AG09309 (cell line): ENCODE results near the gene SLN.
A peak's percentile ranks its signal among the peaks of the same experiment; 100 is the strongest.

ENCODE experiments used
- DNase-seq: peaks from one replicate; pipeline ENCODE4 v3.0.0-alpha.2; 2010; ENCODE audit warnings: low read depth
- H3K4me3 ChIP-seq: 2 replicates; pipeline ENCODE4 v1.5.1; 2011; ENCODE audit warnings: mild to moderate bottlenecking, low read depth, low read length, moderate library complexity; ENCODE audit not compliant: control insufficient read depth
- CTCF ChIP-seq: IDR thresholded peaks from 2 replicates; pipeline ENCODE4 v1.5.1; 2011; ENCODE audit warnings: mild to moderate bottlenecking, low read depth, low read length, inconsistent platforms; ENCODE audit not compliant: insufficient read depth, control insufficient read depth; ENCODE audit errors: missing control alignments

Gene SLN

GRCh38 chr11:107688322-107688918 lies 23.4 kb downstream of the SLN start:
- no peak for DNase-seq
- H3K4me3 ChIP-seq = no peak overlapping the region
- no peak for TF ChIP-seq CTCF

GRCh38 chr11:107683807-107684206 lies 28.0 kb downstream of the SLN start:
- DNase-seq = no peak
- no peak overlapping the region for H3K4me3 ChIP-seq
- TF ChIP-seq CTCF = peak; percentile 40

GRCh38 chr11:107683061-107683460 lies 28.8 kb downstream of the SLN start:
- H3K4me3 ChIP-seq = no peak overlapping the region
- TF ChIP-seq CTCF = no peak
- DNase-seq = no peak

- no peak overlapping the region for H3K4me3 ChIP-seq
- TF ChIP-seq CTCF = no peak
- DNase-seq = no peak
Measured at GRCh38 chr11:107682572-107682971, 29.3 kb downstream of the SLN start.

GRCh38 chr11:107682171-107682570 lies 29.7 kb downstream of the SLN start:
- DNase-seq = no peak
- TF ChIP-seq CTCF = no peak
- H3K4me3 ChIP-seq = no peak overlapping the region

GRCh38 chr11:107679255-107680024 lies 32.4 kb downstream of the SLN start:
- no peak for DNase-seq
- H3K4me3 ChIP-seq = no peak overlapping the region
- TF ChIP-seq CTCF = no peak
